HepG2 (cell line): Measurements from ENCODE around the gene CALN1. TPM values are rescaled to one million over a fixed set of nuclear protein-coding genes. Genes with fewer than 3 reads are reported as not detected.

Experiments
- ATAC-seq: fragments of 200-7000 bp; cut with Tn5 transposase; 3 replicates; pipeline ENCODE4 v1.9.1; 2020; ENCODE audit warnings: mild to moderate bottlenecking, moderate library complexity
- BruUV-seq: library from RNA; stranded (reverse); fragments of 400-500 nt; replicated peaks from 2 replicates; lab custom pipeline; 2021; lab: Mats Ljungman, UMichigan
- CTCF ChIA-PET: fragments of 300-600 bp; formaldehyde crosslinking; extraction: SDS; loops from one replicate; lab custom pipeline; 2021; ENCODE audit warnings: low total read pairs, inconsistent platforms, low intra/inter-chr PET ratio; lab: Yijun Ruan, JAX
- POLR2A ChIA-PET: fragments of 350-600 bp; sonication (Branson Sonifier 250); formaldehyde crosslinking; loops from one replicate; lab custom pipeline; 2020; ENCODE audit warnings: antibody characterized with exemption, inconsistent platforms; lab: Yijun Ruan, JAX
- DNase-seq: peaks from one replicate; pipeline ENCODE4 v3.0.0-alpha.2; 2015; ENCODE audit warnings: low spot score
- FAIRE-seq: peaks from 3 replicates; lab custom pipeline; 2011; peaks lifted over from hg19 to GRCh38; lab: Jason Lieb, UNC
- H2AFZ ChIP-seq: one replicate; pipeline ENCODE4 v1.6.1; 2011; ENCODE audit warnings: low read length, inconsistent platforms
- H3K27ac ChIP-seq: fragments of 300-600 bp; 3 replicates; pipeline ENCODE4 v1.8.0; 2011; ENCODE audit warnings: mixed run types, mild to moderate bottlenecking, mixed read lengths, low read length, inconsistent platforms; ENCODE audit not compliant: insufficient read depth; ENCODE audit errors: extremely low read length
- H3K27me3 ChIP-seq, 2 experiments: fragments of 200-600 bp in 1 of 2; 2 replicates in 1 of 2; 3 replicates in 1 of 2; pipeline versions ENCODE4 v1.6.0 to v1.8.0; 2011; ENCODE audit warnings: low read length in 2 of 2, mild to moderate bottlenecking in 2 of 2, moderate library complexity in 2 of 2, inconsistent platforms in 1 of 2; ENCODE audit not compliant: insufficient read depth in 2 of 2, control insufficient read depth in 1 of 2
- H3K36me3 ChIP-seq, 2 experiments: fragments of 200-600 bp in 1 of 2; replicated peaks in 1 of 2; 2 replicates in 1 of 2; 3 replicates in 1 of 2; pipeline versions ENCODE4 v1.5.1 to v1.8.0; 2011; ENCODE audit warnings: low read length in 2 of 2, inconsistent platforms in 1 of 2; ENCODE audit not compliant: insufficient read depth in 2 of 2, control insufficient read depth in 1 of 2
- H3K4me1 ChIP-seq: 2 replicates; pipeline ENCODE4 v1.5.1; 2012; ENCODE audit warnings: low read length, inconsistent platforms; ENCODE audit not compliant: insufficient read depth
- H3K4me2 ChIP-seq: 2 replicates; pipeline ENCODE4 v1.6.0; 2011; ENCODE audit warnings: low read depth, low read length, inconsistent platforms
- H3K4me3 ChIP-seq, 3 experiments: fragments of 200-600 bp in 1 of 3; sonication (generic), shearing (Covaris generic) in 1 of 3; replicated peaks in 1 of 3; 2 replicates each; pipeline ENCODE4 v1.5.1; 2011 to 2016; ENCODE audit warnings: low read length in 3 of 3, inconsistent platforms in 2 of 3, low read depth in 2 of 3, mild to moderate bottlenecking in 2 of 3, control low read depth in 1 of 3, mixed read lengths in 1 of 3; ENCODE audit not compliant: insufficient read depth in 1 of 3
- H3K79me2 ChIP-seq: one replicate; pipeline ENCODE4 v1.6.1; 2011; ENCODE audit warnings: low read length, inconsistent platforms; ENCODE audit not compliant: insufficient read depth
- H3K9ac ChIP-seq: 2 replicates; pipeline ENCODE4 v1.6.0; 2011; ENCODE audit warnings: mild to moderate bottlenecking, low read depth, low read length, inconsistent platforms; ENCODE audit not compliant: insufficient read depth
- H3K9me3 ChIP-seq: 2 replicates; pipeline ENCODE4 v1.5.1; 2012; ENCODE audit warnings: mild to moderate bottlenecking, low read length
- H4K20me1 ChIP-seq: 2 replicates; pipeline ENCODE4 v1.6.0; 2011; ENCODE audit warnings: inconsistent platforms, mild to moderate bottlenecking, low read length, moderate library complexity; ENCODE audit not compliant: insufficient read depth
- GABPA ChIP-seq, 2 experiments: IDR thresholded peaks; 2 replicates each; pipeline ENCODE4 v1.6.1; 2011 to 2016; ENCODE audit warnings: low read depth in 2 of 2, low read length in 1 of 2, missing biosample characterization in 1 of 2, missing genetic modification characterization in 1 of 2
- RARA ChIP-seq: IDR thresholded peaks from 2 replicates; pipeline ENCODE4 v1.6.1; 2016; ENCODE audit warnings: missing genetic modification reagents, missing compliant biosample characterization
- RBAK ChIP-seq: sonication (generic); formaldehyde crosslinking; IDR thresholded peaks from 2 replicates; pipeline ENCODE4 v1.5.1; 2020; ENCODE audit warnings: mild to moderate bottlenecking, missing genetic modification reagents
- SOX6 ChIP-seq, 2 experiments: fragments of 450-650 bp in 1 of 2; sonication (generic) in 1 of 2; formaldehyde crosslinking in 1 of 2; IDR thresholded peaks; 2 replicates each; pipeline versions ENCODE4 v1.4.0 to v1.6.1; 2017 to 2020; ENCODE audit warnings: antibody characterized with exemption in 1 of 2, mild to moderate bottlenecking in 1 of 2, missing genetic modification reagents in 1 of 2
- THAP11 ChIP-seq: IDR thresholded peaks from 2 replicates; pipeline ENCODE4 v1.6.1; 2016; ENCODE audit warnings: missing biosample characterization, missing genetic modification reagents
- ZNF281 ChIP-seq: sonication (generic); formaldehyde crosslinking; IDR thresholded peaks from 2 replicates; pipeline ENCODE4 v1.4.0; 2020; ENCODE audit warnings: missing genetic modification reagents, borderline replicate concordance
- ZNF605 ChIP-seq: sonication (generic); formaldehyde crosslinking; IDR thresholded peaks from 2 replicates; pipeline ENCODE4 v1.8.0; 2022; ENCODE audit warnings: mild to moderate bottlenecking, missing genetic modification reagents
- ZNF678 ChIP-seq: sonication (generic); formaldehyde crosslinking; IDR thresholded peaks from 2 replicates; pipeline ENCODE4 v1.4.0; 2020; ENCODE audit warnings: mild to moderate bottlenecking, missing genetic modification reagents
- WGBS: methylation state at CpG from one replicate; pipeline ENCODE4 v1.1.6; 2017; ENCODE audit warnings: low lambda C conversion rate; 5-methylcytosine and 5-hydroxymethylcytosine counted together
- in situ Hi-C: cut with HindIII; loops from 2 replicates; pipeline ENCODE4 v1.10.0; 2017; ENCODE audit warnings: low pct_unique_long_range_greater_than_20kb; ENCODE audit not compliant: extremely low pct_ligation_motif_present
- intact Hi-C: fragments of 100-400 bp; cut with micrococcal nuclease; formaldehyde crosslinking; loops from one replicate; pipeline ENCODE4 v1.10.0; 2022; ENCODE audit not compliant: unreplicated experiment
- polyA plus RNA-seq, 8 experiments: library from polyadenylated mRNA; depleted of rRNA in 3 of 8; stranded (reverse) in 7 of 8; unstranded in 1 of 8; fragments of >200 nt; fragmentation: Illumina TruSeq in 4 of 8; extraction: Trizol in 4 of 8; gene quantifications; 2 replicates each; pipeline versions ENCODE4 v1.2.1 to v1.2.3, GENCODE V29; 2011 to 2016; ENCODE audit warnings: low read depth in 4 of 8, missing spikeins in 1 of 8, mixed read lengths in 1 of 8; ENCODE audit not compliant: insufficient read depth in 1 of 8
- total RNA-seq, 5 experiments: library from RNA; depleted of rRNA; stranded (reverse); fragments of >200 nt; fragmentation: Illumina TruSeq; extraction: Trizol; gene quantifications; 2 replicates each; pipeline ENCODE4 v1.2.3, GENCODE V29; 2016; ENCODE audit warnings: low read depth in 1 of 5
- TF ChIP-seq, protein P1 (sequence below): fragments of 450-650 bp; IDR thresholded peaks from 2 replicates; pipeline ENCODE4 v1.6.1; 2017; ENCODE audit warnings: mild to moderate bottlenecking

The CALN1 gene
- total and polyA plus RNA-seq, 2 of the 13 experiments (the other 11 are each of a cell fraction or from before 2014, with no cell fraction given) = not detected

- in situ Hi-C loops (no loop called here), intact Hi-C loops (no loop called here)
- Histone ChIP-seq H4K20me1 (no peaks in the 10 kb centered on the region), H3K27ac (no peak overlapping the region), H3K9me3 (no peaks in the 10 kb centered on the region), H3K9ac (no peak overlapping the region), H3K79me2 (no peaks in the 10 kb centered on the region), H3K36me3 (no peaks in the 10 kb centered on the region), H3K4me2 (peak overlapping the region; percentile 62), H3K4me3 (peak overlapping the region in 1 of 3 experiments; percentile 9; a peak in 1 of 6 replicates), H3K4me1 (peaks cover 20% of the 10 kb centered on the region), H2AFZ (no peak overlapping the region), H3K27me3 (no peaks in the 10 kb centered on the region; a peak in 1 of 5 replicates)
- no TSS peak for BruUV-seq
- 0 out of 2 replicates have a peak, but pooled peaks have one; percentile 12 for TF ChIP-seq ZNF605 (CRISPR knock-in tag)
- TF ChIP-seq RBAK (CRISPR knock-in tag) = no peak
- WGBS = 14% methylated on average over 5 of the region's 5 CpGs
- FAIRE-seq (no peak), DNase-seq (no peak), ATAC-seq (peak; percentile 25)
- ChIA-PET CTCF (no interaction called here), POLR2A (no interaction called here)
Measured at GRCh38 chr7:72153132-72153512, 259.0 kb downstream of the CALN1 start.

- Histone ChIP-seq H3K4me3 (peak overlapping the region in 1 of 3 experiments; percentile 7; a peak in 1 of 6 replicates), H3K36me3 (no peaks in the 10 kb centered on the region), H3K79me2 (no peaks in the 10 kb centered on the region), H4K20me1 (no peaks in the 10 kb centered on the region), H3K9me3 (no peaks in the 10 kb centered on the region), H3K27me3 (no peaks in the 10 kb centered on the region; a peak in 1 of 5 replicates), H3K4me2 (peak overlapping the region; percentile 62), H3K27ac (peak overlapping the region; percentile 33), H3K4me1 (peaks cover 20% of the 10 kb centered on the region), H3K9ac (no peak overlapping the region), H2AFZ (no peak overlapping the region)
- ChIA-PET CTCF (no interaction called here), POLR2A (no interaction called here)
- intact Hi-C loops = no loop called here
- WGBS = 35% methylated on average over 4 of the region's 7 CpGs
- DNase-seq (peak; percentile 87), ATAC-seq (peak; percentile 97), FAIRE-seq (peak; percentile 80)
- in situ Hi-C loops = no loop called here
- BruUV-seq = no TSS peak
- TF ChIP-seq RARA (CRISPR knock-in tag) (peak; percentile 49), SOX6 (IDR thresholded peaks at IDR 0.05) (no peak), SOX6 (CRISPR knock-in tag; IDR thresholded peaks at IDR 0.05) (peak; percentile 74), THAP11 (CRISPR knock-in tag) (peak; percentile 14; the same call in 1 of the 2 replicates), GABPA (IDR thresholded peaks at IDR 0.05; ENCODE audit: low read depth, low read length) (no peak), GABPA (CRISPR knock-in tag; IDR thresholded peaks at IDR 0.05; ENCODE audit: low read depth) (peak; percentile 49; the same call in 1 of the 2 replicates), ZNF281 (peak; percentile 58; the same call in 1 of the 2 replicates), ZNF678 (no peak)
- TF ChIP-seq, protein P1, sequence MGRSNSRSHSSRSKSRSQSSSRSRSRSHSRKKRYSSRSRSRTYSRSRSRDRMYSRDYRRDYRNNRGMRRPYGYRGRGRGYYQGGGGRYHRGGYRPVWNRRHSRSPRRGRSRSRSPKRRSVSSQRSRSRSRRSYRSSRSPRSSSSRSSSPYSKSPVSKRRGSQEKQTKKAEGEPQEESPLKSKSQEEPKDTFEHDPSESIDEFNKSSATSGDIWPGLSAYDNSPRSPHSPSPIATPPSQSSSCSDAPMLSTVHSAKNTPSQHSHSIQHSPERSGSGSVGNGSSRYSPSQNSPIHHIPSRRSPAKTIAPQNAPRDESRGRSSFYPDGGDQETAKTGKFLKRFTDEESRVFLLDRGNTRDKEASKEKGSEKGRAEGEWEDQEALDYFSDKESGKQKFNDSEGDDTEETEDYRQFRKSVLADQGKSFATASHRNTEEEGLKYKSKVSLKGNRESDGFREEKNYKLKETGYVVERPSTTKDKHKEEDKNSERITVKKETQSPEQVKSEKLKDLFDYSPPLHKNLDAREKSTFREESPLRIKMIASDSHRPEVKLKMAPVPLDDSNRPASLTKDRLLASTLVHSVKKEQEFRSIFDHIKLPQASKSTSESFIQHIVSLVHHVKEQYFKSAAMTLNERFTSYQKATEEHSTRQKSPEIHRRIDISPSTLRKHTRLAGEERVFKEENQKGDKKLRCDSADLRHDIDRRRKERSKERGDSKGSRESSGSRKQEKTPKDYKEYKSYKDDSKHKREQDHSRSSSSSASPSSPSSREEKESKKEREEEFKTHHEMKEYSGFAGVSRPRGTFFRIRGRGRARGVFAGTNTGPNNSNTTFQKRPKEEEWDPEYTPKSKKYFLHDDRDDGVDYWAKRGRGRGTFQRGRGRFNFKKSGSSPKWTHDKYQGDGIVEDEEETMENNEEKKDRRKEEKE = no peak
Measured at GRCh38 chr7:72152161-72153131, 259.7 kb downstream of the CALN1 start.
